PFSK-1 (cell line): ENCODE data around the gene GSE1.

Experiments
- FOXP2 ChIP-seq: optimal IDR thresholded peaks from 2 replicates; pipeline ENCODE3; 2011; ENCODE audit warnings: borderline replicate concordance, control low read depth, inconsistent platforms; ENCODE audit not compliant: insufficient read depth; ENCODE audit errors: extremely low read length, extremely low read depth
- POLR2AphosphoS5 ChIP-seq: IDR thresholded peaks from 2 replicates; pipeline ENCODE4 v1.6.1; 2012; ENCODE audit warnings: low read depth, mild to moderate bottlenecking, control low read depth, low read length, moderate library complexity
- REST ChIP-seq, 2 experiments: IDR thresholded peaks; 2 replicates each; pipeline versions ENCODE4 v1.6.1 to v1.8.0; 2011 to 2012; ENCODE audit warnings: low read depth in 2 of 2, low read length in 2 of 2, control low read depth in 1 of 2, inconsistent platforms in 1 of 2, mild to moderate bottlenecking in 1 of 2, moderate library complexity in 1 of 2; ENCODE audit not compliant: insufficient read depth in 1 of 2
- SIN3A ChIP-seq: IDR thresholded peaks from 2 replicates; pipeline ENCODE4 v1.6.1; 2012; ENCODE audit warnings: mild to moderate bottlenecking, low read length, moderate library complexity, borderline replicate concordance; ENCODE audit not compliant: insufficient read depth
- TAF1 ChIP-seq: IDR thresholded peaks from 2 replicates; pipeline ENCODE4 v1.6.1; 2012; ENCODE audit warnings: low read length, control low read depth, borderline replicate concordance; ENCODE audit not compliant: insufficient read depth

Gene GSE1

DNA sequence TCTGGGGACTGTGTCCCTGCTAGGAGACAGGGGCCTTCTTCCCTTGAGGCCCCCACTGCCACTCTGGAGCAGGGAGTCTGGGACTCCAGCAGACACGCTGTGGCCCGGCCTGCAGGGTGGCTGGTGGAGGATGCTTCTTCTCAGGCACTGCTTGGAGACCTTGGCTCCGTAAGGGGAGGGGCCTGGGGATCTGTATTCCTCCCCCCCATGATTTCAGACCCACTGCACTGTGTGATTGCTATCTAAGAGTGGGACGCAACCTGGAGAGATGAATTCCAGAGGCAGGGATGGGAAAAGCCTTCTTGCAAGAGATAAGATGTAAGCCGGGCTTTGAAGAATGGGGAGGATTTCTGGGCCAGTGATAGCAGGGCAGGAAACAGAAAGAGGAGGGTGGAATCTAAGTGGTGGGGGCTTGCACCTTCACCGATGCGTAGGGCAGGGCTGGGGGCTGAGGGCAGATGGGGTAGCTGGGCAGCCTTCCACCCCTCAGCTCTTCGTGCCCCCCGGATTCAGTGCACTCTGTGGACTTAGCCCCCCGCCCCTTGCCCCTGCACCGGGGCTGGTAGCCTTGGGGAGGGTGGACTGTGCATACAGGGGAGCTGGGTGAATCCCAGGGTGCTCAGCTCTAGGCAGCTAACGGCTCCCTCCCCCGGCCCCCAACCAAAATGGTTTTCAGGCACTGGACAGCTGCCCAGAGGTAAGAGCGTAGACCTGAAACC, 5.2 kb upstream of the GSE1 start:
- TF ChIP-seq SIN3A (no peak), POLR2AphosphoS5 (no peak), TAF1 (no peak), FOXP2 (no peak), REST (IDR thresholded peaks at IDR 0.05; ENCODE audit: insufficient read depth in 1 of 2, low read depth in 2 of 2, low read length in 2 of 2) (no peak)

- TF ChIP-seq POLR2AphosphoS5 (no peak), SIN3A (no peak), FOXP2 (no peak), REST (IDR thresholded peaks at IDR 0.05; ENCODE audit: insufficient read depth in 1 of 2, low read depth in 2 of 2, low read length in 2 of 2) (no peak), TAF1 (no peak)
Observed at GRCh38 chr16:85608515-85608885, 4.6 kb upstream of the GSE1 start.

- TF ChIP-seq TAF1 (no peak), SIN3A (no peak), FOXP2 (no peak), POLR2AphosphoS5 (no peak), REST (IDR thresholded peaks at IDR 0.05; ENCODE audit: insufficient read depth in 1 of 2, low read depth in 2 of 2, low read length in 2 of 2) (no peak)
Observed at GRCh38 chr16:85608887-85609286, 4.2 kb upstream of the GSE1 start.

DNA sequence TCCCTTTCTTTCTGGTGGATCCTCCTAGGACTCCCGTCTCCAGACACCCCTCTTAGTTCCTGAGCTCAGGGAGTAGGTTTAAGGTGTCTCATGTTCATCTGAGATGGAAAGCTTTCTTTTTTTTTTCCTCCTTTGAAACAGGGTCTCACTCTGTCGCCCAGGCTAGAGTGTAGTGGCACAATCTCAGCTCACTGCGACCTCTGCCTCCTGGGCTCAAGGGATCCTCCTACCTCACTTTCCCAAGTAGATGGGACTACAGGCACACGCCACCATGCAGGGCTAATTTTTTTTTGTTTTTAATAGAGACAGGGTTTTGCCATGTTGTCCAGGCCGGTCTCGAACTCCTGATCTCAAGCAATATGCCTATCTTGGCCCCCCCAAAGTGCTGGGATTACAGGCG, 3.6 kb upstream of the GSE1 start:
- TF ChIP-seq FOXP2 (no peak), TAF1 (no peak), POLR2AphosphoS5 (no peak), SIN3A (no peak), REST (IDR thresholded peaks at IDR 0.05; ENCODE audit: insufficient read depth in 1 of 2, low read depth in 2 of 2, low read length in 2 of 2) (no peak)

- TF ChIP-seq FOXP2 = no peak
- no peak for TF ChIP-seq TAF1
- TF ChIP-seq REST (IDR thresholded peaks at IDR 0.05; ENCODE audit: insufficient read depth in 1 of 2, low read depth in 2 of 2, low read length in 2 of 2) = no peak
- TF ChIP-seq POLR2AphosphoS5 = no peak
- TF ChIP-seq SIN3A = no peak
Observed at GRCh38 chr16:85610059-85610445, 3.1 kb upstream of the GSE1 start.
